Left kidney (tissue), 2 donors: ENCODE data around the gene YEATS2. TPM values are rescaled to one million over a fixed set of nuclear protein-coding genes. Genes with fewer than 3 reads are reported as not detected.
"Not testable (repeated sequence)": the region's sequence is repeated elsewhere in the genome, so short reads cannot be mapped to it uniquely, and the experiment has no call there.

Experiments used
- DNase-seq: peaks from one replicate; pipeline ENCODE4 v3.0.0-alpha.2; 2013
- polyA plus RNA-seq: library from polyadenylated mRNA; unstranded; fragments of 120-200 nt; gene quantifications from one replicate; pipeline ENCODE4 v1.2.1, GENCODE V29; 2013; ENCODE audit not compliant: insufficient read length

Gene YEATS2
- polyA plus RNA-seq, 1 donor, result 44.6 TPM

DNA sequence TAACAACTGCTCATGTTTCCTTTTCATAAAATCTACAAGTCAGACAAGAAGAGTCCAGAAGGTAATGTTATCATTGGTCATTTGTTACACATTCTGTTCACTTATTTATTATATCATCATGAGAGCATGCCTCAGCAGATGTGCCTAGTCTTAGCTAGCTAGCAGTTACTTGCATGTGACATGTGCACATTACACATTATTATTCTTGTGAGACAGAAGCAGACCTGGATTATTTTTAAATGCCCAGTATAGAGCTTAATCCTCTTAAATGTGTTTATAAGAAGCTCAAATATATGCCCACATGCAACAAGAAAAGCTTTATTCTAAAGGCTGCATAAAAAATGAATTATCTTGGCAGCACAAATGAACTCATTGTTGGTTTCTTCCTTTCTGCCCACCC is 12.6 kb downstream of the YEATS2 start:
- no peak for DNase-seq

DNA sequence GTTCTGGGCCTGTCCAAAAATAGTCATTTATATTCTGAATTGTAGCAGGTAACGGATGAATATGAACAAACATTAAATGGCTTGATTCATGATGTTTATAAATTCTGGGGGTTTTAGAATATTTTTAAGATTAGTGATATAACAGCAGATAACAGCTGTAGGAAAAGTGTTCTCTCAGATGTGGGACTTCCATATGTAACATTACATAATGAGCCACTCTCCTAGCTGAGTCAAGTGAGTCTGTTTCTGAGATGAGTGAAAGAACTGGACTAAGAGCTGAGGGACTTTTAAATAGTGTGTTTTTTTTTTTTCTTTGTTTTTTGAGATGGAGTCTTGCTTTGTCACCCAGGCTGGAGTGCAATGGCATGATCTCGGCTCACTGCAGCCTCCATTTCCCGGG is 13.9 kb downstream of the YEATS2 start:
- no peak for DNase-seq

DNA sequence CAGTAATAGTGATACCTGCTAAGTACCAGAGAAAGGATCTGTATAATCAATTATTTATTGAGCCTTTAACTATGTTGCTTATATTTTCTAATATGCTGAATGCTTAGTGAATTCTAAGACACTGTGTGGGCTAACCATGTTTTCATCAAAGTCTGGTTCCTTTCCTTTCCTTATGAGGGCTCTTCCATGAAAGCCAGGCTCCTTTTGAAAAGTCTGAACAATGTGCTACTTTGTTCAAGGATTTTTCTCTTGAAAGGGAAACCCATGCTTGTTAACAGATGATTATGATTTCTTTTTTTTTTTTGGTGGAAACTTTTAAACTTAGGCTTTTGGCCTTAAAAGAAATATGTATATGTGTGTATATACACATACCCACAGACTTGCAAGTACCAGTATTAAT is 17.0 kb downstream of the YEATS2 start:
- DNase-seq, result no peak

DNA sequence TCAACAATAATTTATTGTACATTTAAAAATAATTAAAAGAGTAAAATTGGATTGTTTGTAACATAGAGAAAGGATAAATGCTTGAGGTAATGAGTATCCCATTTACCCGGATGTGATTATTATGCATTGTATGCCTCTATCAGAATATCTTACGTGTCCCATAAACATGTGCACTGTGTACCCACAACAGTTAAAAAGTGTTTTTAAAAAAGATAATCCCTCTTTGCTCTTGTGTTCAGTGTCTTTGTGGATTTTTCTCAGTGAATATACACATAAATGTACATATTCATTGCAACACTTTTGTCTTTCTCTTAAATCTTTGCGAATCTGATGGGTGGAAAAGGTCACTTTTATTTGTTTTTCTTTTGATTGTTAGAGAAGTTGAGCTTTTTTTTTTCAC is 20.4 kb downstream of the YEATS2 start:
- no peak for DNase-seq

DNA sequence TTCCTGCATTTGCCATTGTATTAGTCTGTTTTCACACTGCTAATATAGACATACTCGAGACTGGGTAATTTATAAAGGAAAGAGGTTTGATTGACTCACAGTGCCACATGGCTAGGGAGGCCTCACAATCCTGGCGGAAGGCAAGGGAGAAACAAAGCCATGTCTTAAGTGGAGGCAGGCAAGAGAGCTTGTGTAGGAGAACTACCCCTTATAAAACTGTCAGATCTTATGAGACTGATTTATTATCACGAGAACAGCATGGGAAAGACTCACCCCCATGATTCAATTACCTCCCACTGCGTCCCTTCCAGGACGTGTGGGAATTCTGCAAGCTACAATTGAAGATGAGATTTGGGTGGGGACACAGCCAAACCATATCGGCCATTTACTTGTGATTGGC is 27.8 kb downstream of the YEATS2 start:
- DNase-seq, result no peak

DNA sequence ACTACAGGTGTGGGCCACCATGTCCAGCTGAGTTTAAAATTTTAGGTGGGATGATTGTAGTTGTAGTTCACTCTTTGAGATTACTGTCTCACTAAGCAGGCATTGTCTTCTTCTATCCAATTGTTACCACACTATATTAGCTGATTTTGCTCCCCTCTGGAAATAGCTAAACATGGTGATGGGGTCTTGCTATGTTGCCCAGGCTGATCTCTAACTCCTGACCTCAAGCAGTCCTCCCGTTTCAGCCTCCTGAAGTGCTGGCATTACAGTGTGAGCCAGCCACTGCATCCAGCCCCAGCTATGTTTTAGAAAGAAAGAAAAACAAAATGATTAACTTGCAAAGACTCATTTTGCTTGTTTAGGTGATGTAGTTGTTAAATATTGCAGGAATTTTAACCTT is 30.6 kb downstream of the YEATS2 start:
- no peak for DNase-seq

DNA sequence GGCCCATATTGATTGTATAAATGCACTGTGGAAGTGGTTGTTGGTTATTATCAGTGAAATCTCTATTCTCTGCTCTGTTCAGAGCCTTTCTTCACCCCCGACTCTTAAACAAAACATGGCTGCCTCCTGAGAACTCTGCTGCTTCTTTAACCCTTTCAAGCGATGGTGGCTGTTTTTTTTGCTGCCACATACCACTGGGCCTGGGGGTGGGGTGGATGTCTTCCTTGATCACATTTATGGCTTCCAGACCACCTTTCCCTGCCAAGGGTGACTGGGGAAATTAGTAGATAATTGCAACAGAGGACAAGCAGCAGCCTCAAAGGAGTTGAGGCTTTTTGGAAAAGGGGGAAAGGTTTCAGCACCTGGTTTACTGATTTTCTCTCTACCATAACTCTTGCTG is 32.8 kb downstream of the YEATS2 start:
- no peak for DNase-seq

DNA sequence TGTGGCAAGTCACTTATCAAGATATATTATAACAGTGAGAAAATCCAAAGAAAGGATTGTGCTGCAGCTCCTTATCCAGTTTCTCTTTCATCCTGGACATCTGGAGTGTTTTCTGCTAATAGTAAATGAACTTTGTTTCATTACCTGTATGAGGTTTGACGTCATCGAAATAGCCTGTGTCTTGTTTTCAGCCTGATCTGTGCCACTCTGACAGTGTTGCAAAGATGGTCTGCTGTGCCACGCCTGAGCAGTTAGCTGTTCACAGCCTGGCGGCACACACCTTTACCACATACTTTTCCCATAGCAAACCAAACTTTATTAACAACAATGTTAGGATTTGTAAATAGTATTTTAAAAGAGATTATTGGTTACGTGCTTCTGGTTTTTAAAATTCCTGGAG is 34.0 kb downstream of the YEATS2 start:
- DNase-seq, result no peak

DNA sequence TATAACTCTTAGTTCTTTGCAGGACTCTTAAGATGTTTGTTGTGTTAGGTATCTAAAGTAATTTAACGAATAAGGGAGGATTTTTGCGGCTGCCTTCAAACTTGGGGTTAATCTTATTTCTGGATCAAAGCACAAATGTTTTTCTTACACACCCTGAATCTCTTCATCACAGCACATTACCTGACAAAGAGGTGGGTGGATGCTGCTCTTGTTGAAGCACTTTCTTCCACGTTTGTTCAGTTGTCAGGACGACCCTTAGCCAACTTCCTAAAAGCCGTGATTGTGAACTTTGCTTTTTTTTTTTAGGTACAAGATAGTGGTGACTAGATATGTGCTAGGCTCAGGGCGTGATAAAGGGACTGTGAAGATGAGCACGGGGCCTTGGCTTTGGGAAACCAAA is 36.0 kb downstream of the YEATS2 start:
- no peak for DNase-seq

DNA sequence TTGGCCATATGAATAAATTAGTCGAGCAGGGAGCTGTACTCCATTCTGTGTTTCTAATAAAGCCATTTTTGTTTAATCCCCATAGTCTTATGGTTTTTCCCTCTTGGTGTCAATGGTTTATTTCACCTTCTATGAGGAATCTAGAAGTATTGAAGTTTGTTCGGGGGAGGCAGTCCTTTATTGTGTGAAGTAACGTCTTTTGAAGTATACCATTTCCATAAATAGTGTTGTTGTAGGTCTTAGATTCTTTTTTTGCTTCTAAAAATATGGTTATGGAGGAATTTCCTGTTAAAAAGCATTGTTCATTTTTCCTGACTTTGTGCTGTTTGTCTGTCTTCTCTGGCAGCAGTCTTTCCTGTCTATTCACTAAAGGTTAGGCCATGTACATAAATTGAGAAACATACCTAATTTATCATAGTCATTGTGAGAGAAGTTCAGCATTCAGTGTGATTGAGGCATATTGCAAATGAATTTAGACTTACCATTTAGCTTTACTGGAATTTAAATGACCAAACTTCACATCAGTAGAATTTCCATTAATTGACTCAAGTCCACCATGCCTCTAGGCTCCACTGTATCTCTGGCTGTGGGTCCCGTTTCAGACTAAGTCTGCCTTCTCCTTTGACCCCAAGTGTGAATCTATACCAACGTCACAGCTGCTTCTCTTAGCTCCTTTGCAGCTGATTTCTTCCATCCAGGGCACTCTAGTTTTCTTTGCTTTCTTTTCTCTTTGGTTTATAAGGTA is 37.3 kb downstream of the YEATS2 start:
- DNase-seq, result no peak

DNA sequence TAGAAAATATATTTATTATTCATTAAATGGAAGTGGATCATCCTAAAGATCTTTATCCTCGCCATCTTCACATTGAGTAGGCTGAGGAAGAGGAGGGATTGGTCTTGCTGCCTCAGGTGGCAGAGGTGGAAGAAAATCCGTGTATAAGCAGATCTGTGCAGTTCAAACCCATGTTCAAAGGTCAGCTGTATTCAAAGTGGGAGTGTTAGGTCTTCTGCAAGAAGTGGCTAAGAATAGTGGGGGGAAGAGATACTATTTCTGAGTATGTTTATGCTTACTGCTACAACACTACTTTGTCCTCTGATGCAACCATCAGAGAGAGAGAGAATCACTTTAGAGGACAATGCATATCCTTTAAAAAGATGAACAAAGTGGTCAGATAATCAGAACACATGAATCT is 39.5 kb downstream of the YEATS2 start:
- DNase-seq, result no peak

DNA sequence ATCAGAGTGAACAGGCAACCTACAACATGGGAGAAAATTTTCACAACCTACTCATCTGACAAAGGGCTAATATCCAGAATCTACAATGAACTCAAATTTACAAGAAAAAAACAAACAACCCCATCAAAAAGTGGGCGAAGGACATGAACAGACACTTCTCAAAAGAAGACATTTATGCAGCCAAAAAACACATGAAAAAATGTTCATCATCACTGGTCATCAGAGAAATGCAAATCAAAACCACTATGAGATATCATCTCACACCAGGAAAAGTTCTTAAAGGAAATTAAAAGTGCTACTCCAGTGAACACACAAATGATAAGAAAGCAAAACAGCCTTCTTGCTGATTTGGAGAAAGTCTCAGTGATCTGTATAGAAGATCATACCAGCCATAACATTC is 42.6 kb downstream of the YEATS2 start:
- DNase-seq, result not testable (repeated sequence)

DNA sequence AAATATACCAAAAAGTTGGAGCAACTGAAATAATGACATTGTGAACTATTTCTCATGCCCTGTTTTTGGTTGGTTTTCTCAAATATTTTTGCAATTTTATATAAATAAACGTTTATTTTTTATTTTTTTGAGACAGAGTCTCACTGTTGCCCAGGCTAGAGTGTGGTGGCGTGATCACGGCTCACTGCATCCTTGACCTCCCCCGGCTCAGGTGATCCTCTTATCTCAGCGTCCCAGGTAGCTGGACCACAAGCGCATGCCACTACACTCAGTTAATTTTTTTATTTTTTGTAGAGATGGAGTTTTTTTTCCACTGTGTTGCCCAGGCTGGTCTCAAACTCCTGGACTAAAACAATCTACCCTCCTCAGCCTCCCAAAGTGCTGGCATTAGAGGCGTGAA is 45.6 kb downstream of the YEATS2 start:
- no peak for DNase-seq

DNA sequence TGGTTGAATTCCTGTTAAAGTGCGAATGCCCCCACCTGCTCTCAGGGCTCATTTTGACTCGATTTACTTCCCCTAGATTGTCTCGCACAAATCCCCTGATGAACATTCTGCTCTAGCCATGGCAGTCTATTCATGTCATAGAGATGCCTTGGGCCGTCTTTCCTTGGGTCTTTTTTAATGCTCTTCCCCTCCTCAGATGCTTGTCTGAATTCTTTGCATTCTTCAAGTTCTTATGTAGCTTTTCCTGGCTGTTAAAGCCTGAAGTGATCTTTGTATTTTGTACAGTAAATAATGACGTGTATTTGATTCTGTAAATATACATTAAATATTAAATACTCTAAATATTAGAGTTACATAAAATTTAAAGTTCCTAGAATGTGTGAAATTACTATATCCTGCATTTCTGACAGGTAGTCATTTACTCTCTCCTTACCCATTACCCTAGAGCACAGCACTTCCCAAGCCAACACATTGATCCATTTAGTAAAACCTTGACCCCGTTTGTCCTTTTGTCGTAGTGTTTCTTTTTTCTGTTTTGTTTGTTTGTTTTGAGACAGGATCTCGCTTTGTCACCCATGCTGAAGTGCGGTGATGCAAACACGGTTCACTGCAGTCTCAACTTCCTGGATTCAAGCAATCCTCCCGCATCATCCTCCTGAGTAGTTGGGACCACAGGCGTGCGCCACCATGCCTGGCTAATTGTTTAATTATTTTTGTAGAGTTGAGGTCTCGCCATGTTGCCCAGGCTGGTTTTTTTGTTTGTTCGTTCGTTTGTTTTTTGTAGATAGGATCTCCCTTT is 47.9 kb downstream of the YEATS2 start:
- DNase-seq, result no peak

DNA sequence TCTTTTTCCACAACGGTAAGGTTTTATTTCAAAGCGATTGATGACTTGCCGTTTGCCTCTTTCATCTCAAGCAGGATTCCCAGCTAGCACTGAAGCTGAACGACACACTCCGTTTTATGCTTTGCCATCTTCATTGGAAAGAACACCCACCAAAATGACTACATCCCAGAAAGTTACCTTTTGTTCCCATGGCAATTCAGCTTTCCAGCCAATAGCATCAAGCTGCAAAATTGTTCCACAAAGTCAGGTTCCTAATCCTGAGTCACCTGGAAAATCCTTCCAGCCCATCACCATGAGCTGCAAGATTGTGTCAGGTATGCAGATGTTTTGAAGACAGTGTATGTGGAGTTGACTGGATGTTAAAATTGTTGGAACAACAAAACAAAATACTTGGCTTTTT is 56.5 kb downstream of the YEATS2 start:
- DNase-seq, result no peak

DNA sequence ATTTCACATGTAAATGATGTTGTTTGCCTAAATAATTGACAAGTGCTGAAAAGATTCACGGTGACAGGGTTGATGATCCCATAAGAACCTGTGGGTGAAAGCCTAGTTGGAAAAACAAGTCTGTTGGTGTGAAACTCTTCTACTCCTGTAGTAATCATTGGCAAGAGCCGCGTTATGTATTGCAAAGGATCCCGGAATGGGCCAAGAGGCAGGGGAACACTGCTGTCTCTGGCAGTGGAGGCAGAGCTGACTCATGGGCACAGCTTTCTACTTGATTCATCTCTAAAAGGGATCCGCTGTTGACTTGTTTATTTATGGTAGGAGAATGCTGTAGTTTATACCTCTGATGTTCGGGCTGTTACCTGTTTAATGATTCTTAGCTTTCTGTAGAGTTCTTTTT is 64.7 kb downstream of the YEATS2 start:
- no peak for DNase-seq

DNA sequence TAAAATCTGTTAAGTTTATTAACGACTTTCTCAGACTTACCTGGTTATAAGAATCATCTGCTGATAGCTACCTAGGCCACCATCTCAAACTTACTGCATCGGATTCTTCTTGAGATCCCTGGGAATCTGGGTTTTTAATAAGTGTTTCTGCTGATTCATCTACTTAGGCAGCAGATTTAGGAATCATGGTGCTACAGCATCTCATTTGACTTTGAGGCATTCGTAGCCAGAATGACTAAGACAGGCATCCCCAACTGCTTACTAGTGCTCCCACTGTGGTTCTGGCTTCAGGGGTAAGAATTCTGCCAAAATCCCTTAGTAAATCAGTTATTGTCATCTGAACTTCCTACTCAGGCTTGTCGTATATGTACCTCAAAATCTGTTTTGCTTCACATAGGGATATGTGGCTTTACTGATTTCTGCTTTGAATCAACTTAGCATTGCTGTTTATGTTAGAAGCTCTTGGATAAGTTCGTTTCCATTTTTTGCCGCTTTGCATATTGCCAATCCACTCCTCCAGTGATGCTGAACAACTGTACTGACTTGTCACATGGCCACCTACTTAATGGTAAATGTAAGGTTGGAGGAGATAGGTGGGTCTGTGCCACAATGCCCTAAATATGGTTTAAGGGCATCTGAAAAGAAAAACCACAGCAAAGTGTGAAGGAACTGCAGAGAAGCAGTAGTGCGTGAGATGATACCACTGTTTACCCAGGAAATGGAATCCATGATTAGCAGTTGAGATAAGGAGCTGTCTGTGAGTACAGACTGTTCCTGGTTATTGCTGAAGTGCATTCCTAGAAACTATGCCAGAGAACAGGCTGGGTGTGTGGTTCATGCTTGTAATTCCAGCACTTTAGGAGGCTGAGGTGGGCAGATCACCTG is 67.5 kb downstream of the YEATS2 start:
- no peak for DNase-seq

DNA sequence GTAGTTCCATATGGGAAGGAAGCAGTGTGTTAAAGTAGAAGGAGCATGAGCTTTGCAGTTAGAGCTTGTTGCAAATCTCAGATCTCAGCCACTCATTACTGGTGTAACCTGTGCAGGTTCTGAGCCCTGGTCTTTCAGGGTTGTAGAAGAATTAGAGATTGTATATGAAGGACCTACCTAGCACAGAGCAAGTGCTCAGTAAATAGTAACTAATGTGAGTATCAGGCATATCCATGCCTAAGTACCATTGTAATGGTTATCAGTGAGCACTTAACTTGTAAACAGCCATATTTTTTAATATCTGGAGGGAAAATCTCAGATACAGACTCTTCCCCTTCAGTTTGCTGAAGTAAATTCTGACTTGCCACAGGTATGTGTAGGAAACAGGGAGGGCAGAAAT is 68.5 kb downstream of the YEATS2 start:
- no peak for DNase-seq

DNA sequence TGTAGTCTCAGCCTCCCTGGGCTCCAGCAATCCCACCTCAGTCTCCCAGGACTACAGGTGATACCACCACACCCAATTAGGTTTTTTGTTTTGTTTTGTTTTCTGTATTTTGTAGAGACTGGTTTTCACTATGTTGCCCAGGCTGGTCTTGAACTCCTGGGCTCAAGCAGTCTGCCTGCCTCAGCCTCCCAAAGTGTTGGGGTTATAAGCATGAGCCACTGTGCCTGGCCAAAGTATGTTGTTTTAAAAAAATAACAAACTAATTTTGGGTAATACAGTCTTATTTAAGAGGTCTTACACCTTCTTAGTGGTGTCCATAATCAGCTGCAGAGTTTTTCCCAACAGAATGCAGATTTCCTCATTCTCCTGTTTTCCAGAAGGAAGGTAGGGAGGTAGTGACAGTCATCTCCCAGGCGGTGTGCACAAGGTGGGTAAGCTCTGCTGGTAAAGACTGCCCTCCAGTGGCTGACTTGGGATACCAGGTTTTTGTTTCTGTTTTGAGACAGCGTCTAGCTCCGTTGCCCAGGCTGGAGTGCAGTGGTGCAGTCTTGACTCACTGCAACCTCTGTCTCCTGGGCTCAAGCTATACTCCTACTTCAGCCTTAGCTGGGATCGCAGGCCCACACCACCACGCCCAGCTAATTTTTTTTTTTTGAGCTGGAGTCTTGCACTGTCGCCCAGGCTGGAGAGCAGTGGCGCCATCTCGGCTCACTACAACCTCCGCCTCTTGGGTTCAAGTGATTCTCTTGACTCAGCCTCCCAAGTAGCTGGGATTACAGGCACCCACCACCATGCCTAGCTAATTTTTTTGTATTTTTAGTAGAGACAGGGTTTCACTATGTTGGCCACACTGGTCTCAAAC is 69.4 kb downstream of the YEATS2 start:
- peak; percentile 64 for DNase-seq

DNA sequence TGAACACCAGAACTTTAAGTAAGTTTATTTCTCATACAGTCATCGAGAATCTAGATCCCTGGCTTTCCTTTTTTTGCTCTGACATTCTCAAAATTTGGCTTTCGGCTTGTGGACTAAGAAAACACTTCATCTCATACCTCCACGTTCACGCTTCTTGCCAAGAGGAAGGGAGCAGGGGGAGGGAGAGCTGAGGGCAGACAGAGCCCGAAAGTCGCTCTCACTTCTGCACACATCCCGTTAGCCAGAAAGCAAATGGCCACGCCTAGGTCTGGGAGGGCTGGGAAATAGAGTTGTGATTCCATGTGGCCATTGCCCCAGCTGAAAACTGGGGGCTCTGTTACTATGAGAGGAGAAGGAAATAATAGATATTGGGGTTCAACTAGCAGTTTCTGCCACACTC is 70.5 kb downstream of the YEATS2 start:
- DNase-seq, result no peak

DNA sequence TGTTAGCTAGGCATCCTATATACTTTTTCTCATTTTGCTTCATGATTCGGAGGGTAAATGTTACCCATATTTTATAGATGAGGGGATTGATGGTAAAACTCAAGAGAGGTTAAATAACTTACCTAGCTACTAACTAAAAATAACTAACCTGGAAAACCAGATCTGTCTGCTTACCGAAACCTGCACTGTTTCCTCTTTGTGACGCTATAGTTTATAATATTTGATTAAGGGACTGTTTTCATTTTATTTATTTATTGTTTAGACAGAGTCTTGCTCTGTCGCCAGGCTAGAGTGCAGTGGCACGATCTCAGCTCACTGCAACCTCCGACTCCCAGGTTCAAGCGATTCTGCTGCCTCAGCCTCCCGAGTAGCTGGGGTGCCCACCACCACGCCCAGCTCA is 71.9 kb downstream of the YEATS2 start:
- no peak for DNase-seq

DNA sequence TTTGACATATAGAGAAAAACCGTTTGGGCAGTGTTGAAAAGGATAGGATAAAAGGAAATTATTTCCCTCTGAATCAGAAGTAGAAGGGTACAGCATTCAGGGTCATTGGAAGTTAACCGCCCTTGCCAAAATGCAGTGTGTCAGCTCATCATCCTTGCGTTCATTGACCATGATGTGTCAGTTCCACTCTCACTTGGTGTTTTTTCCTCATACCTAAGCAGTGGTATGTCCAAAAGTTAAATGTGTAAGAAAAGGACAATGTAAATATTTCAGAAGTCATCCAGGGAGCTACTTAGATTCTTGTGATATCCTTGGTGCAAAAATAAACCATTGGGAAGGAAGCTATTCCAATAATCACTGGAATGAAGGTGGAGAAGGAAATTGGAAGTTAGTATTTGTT is 77.0 kb downstream of the YEATS2 start:
- no peak for DNase-seq
